Lower leg skin (tissue), 4 donors: ENCODE results near the gene FOXP4. TPM values are rescaled to one million over a fixed set of nuclear protein-coding genes. Genes with fewer than 3 reads are reported as not detected.

Experiments
- DNase-seq, 2 donors: peaks; one replicate each; pipeline ENCODE4 v3.0.0-alpha.2; 2019; ENCODE audit warnings: low spot score in 2 of 2
- H3K4me3 ChIP-seq: fragments of 200-600 bp; sonication (generic); 2 replicates; pipeline ENCODE4 v1.5.1; 2017; ENCODE audit warnings: mild to moderate bottlenecking, low read depth; ENCODE audit not compliant: poor library complexity, severe bottlenecking
- CTCF ChIP-seq, 3 donors: fragments of 450-650 bp; IDR thresholded peaks; one replicate each; pipeline ENCODE4 v1.5.1; 2016; ENCODE audit warnings: antibody characterized with exemption in 3 of 3, mild to moderate bottlenecking in 3 of 3, moderate library complexity in 2 of 3
- POLR2A ChIP-seq, 2 donors: fragments of 450-650 bp; IDR thresholded peaks; one replicate each; pipeline ENCODE4 v1.6.1; 2016 to 2017; ENCODE audit warnings: antibody characterized with exemption in 2 of 2, mild to moderate bottlenecking in 1 of 2, moderate library complexity in 1 of 2
- WGBS, 2 donors: methylation state at CpG; one replicate each; pipeline ENCODE4 v1.1.5; 2018; 5-methylcytosine and 5-hydroxymethylcytosine counted together
- intact Hi-C: fragments of 100-400 bp; cut with DNase I; formaldehyde crosslinking; loops from one replicate; pipeline ENCODE4 v1.15.0; 2023; ENCODE audit warnings: low total_unique reads
- total RNA-seq, 4 donors: library from RNA; depleted of rRNA; stranded (reverse); fragments of >200 nt; gene quantifications; one replicate each; pipeline ENCODE4 v1.1.0, GENCODE V29; 2016

FOXP4 gene
- total RNA-seq, 4 donors from 2014 or later: 7.5 to 11.6 (median 10.1) TPM

GRCh38 chr6:41626022-41626421, 79.8 kb downstream of the FOXP4 start:
- intact Hi-C loops: no loop called here
- no peak for DNase-seq
- TF ChIP-seq POLR2A (IDR thresholded peaks at IDR 0.05): no peak
- 74 to 77% methylated on average over 4 of the region's 4 CpGs for WGBS, 2 donors
- H3K4me3 ChIP-seq: no peak overlapping the region

- no peak for DNase-seq
- no peak for TF ChIP-seq POLR2A (IDR thresholded peaks at IDR 0.05)
- TF ChIP-seq CTCF (IDR thresholded peaks at IDR 0.05): no peak
- intact Hi-C loops: no loop called here
- H3K4me3 ChIP-seq: no peak overlapping the region
- WGBS, 2 donors: 42 to 50% methylated on average over 8 of the region's 8 CpGs
These were observed 80.7 kb downstream of the FOXP4 start for GRCh38 chr6:41626917-41627316.

- intact Hi-C loops: no loop called here
- TF ChIP-seq CTCF (IDR thresholded peaks at IDR 0.05) (no peak), POLR2A (IDR thresholded peaks at IDR 0.05) (no peak)
- H3K4me3 ChIP-seq: no peak overlapping the region
- WGBS, 2 donors: 100% methylated on average over 2 of the region's 2 CpGs
- no peak for DNase-seq
These were observed 82.9 kb downstream of the FOXP4 start for GRCh38 chr6:41629128-41629527.

- no peak for DNase-seq
- TF ChIP-seq POLR2A (IDR thresholded peaks at IDR 0.05) (no peak), CTCF (IDR thresholded peaks at IDR 0.05) (no peak)
- no peak overlapping the region for H3K4me3 ChIP-seq
- WGBS, 2 donors: 90 to 93% methylated on average over 6 of the region's 6 CpGs
- intact Hi-C loops: no loop called here
These were observed 83.9 kb downstream of the FOXP4 start for GRCh38 chr6:41630069-41630468.

GRCh38 chr6:41630946-41631345, 84.8 kb downstream of the FOXP4 start:
- TF ChIP-seq POLR2A (IDR thresholded peaks at IDR 0.05) (no peak), CTCF (IDR thresholded peaks at IDR 0.05) (no peak)
- WGBS, 2 donors: 87 to 89% methylated on average over 8 of the region's 8 CpGs
- no peak overlapping the region for H3K4me3 ChIP-seq
- intact Hi-C loops: no loop called here
- DNase-seq: no peak

GRCh38 chr6:41633056-41633634, 87.0 kb downstream of the FOXP4 start:
- no peak overlapping the region for H3K4me3 ChIP-seq
- TF ChIP-seq POLR2A (IDR thresholded peaks at IDR 0.05) (no peak), CTCF (IDR thresholded peaks at IDR 0.05) (no peak)
- intact Hi-C loops: no loop called here
- WGBS, 2 donors: 63 to 65% methylated on average over 2 of the region's 2 CpGs
- no peak for DNase-seq
